ENCODE results near the gene ALKBH6. TPM values are rescaled to one million over a fixed set of nuclear protein-coding genes. Genes with fewer than 3 reads are reported as not detected.
"Not testable (repeated sequence)": the region's sequence is repeated elsewhere in the genome, so short reads cannot be mapped to it uniquely, and the experiment has no call there.

ALKBH6 gene
- total and polyA plus RNA-seq, 2 experiments from 2014 or later, result 24.1 to 31.1 TPM

DNA sequence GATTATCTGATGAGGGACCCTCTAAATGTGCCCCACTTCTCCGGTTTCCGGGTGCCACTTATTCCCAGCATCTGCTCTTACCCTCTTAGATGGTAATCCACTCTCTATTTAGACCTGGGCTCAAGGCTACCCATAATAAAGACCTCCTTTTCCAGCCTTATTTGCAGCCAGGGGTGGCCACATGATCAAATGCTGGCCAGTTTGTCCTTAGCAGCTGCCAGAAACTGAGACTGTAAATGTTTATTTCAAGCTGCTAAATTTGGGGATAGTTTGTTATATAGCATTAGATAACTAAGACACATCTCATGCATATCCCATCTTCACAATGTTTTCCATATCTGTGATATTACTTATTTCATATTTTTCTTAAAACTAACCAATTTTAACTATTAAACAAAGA lies 29.9 kb upstream of the ALKBH6 start:
- WGBS (ENCODE audit: low lambda C conversion rate, missing lambda C conversion rate), result 91% methylated on average over 2 of the region's 2 CpGs
- H2AFZ ChIP-seq, result no peak overlapping the region

DNA sequence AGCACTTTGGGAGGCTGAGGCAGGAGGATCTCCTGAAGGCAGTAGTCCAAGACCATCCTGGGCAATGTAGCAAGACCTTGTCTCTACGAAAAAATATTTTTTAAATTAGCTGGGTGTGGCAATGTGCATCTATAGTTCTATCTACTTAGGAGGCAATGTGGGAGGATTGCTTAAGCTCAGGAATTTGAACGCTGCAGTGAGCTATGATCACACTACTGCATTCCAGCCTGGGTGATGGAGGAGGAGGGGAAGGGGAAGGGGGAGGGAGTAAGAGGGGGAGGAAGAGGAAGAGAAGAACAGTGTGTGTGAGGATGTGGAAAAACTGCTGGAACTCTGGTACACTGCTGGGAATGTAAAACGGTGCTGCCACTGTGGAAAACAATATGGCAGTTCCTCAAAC lies 27.8 kb upstream of the ALKBH6 start:
- 12% methylated on average over 3 of the region's 3 CpGs for WGBS (ENCODE audit: low lambda C conversion rate, missing lambda C conversion rate)
- H3K79me2 ChIP-seq, result no peaks in the 10 kb centered on the region
- H3K4me1 ChIP-seq (ENCODE audit: insufficient read depth), result peaks cover 14% of the 10 kb centered on the region
- peak overlapping the region; percentile 5 for H3K4me2 ChIP-seq
- H3K36me3 ChIP-seq (replicated peaks; ENCODE audit: insufficient read depth, low read depth), result no peaks in the 10 kb centered on the region
- DNase-seq (ENCODE audit: low spot score), result peak; percentile 66
- H3K27ac ChIP-seq, result peak overlapping the region; percentile 74
- TF ChIP-seq EZH2phosphoT487 (IDR thresholded peaks at IDR 0.05; ENCODE audit: low read depth, severe bottlenecking, unreplicated experiment) (no peak), EZH2 (IDR thresholded peaks at IDR 0.05; ENCODE audit: borderline replicate concordance) (no peak)
- TF ChIP-seq, protein P1, sequence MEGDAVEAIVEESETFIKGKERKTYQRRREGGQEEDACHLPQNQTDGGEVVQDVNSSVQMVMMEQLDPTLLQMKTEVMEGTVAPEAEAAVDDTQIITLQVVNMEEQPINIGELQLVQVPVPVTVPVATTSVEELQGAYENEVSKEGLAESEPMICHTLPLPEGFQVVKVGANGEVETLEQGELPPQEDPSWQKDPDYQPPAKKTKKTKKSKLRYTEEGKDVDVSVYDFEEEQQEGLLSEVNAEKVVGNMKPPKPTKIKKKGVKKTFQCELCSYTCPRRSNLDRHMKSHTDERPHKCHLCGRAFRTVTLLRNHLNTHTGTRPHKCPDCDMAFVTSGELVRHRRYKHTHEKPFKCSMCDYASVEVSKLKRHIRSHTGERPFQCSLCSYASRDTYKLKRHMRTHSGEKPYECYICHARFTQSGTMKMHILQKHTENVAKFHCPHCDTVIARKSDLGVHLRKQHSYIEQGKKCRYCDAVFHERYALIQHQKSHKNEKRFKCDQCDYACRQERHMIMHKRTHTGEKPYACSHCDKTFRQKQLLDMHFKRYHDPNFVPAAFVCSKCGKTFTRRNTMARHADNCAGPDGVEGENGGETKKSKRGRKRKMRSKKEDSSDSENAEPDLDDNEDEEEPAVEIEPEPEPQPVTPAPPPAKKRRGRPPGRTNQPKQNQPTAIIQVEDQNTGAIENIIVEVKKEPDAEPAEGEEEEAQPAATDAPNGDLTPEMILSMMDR (IDR thresholded peaks at IDR 0.05; ENCODE audit: poor library complexity), result no peak
- H3K9me3 ChIP-seq (ENCODE audit: low read depth), result no peaks in the 10 kb centered on the region
- H3K4me3 ChIP-seq, result no peak overlapping the region
- no peaks in the 10 kb centered on the region for H4K20me1 ChIP-seq (ENCODE audit: insufficient read depth, poor library complexity, severe bottlenecking)
- no peaks in the 10 kb centered on the region for H3K9me2 ChIP-seq (replicated peaks; ENCODE audit: insufficient read depth)
- H3K27me3 ChIP-seq, result no peaks in the 10 kb centered on the region
- no peak overlapping the region for H2AFZ ChIP-seq

More for the DNA sequence above, 29.9 kb upstream of the ALKBH6 start:
- Histone ChIP-seq H3K27ac (peak overlapping the region; percentile 73), H3K4me1 (ENCODE audit: insufficient read depth) (peaks cover 14% of the 10 kb centered on the region), H3K9me3 (ENCODE audit: low read depth) (no peaks in the 10 kb centered on the region), H3K4me2 (no peak overlapping the region), H3K36me3 (replicated peaks; ENCODE audit: insufficient read depth, low read depth) (no peaks in the 10 kb centered on the region), H3K79me2 (no peaks in the 10 kb centered on the region), H3K4me3 (no peak overlapping the region), H3K9me2 (replicated peaks; ENCODE audit: insufficient read depth) (no peaks in the 10 kb centered on the region), H4K20me1 (ENCODE audit: insufficient read depth, poor library complexity, severe bottlenecking) (no peaks in the 10 kb centered on the region), H3K27me3 (no peaks in the 10 kb centered on the region)
- no peak for DNase-seq (ENCODE audit: low spot score)
- TF ChIP-seq EZH2 (IDR thresholded peaks at IDR 0.05; ENCODE audit: borderline replicate concordance) (no peak), EZH2phosphoT487 (IDR thresholded peaks at IDR 0.05; ENCODE audit: low read depth, severe bottlenecking, unreplicated experiment) (no peak)
- TF ChIP-seq, protein P1 (IDR thresholded peaks at IDR 0.05; ENCODE audit: poor library complexity), result no peak

DNA sequence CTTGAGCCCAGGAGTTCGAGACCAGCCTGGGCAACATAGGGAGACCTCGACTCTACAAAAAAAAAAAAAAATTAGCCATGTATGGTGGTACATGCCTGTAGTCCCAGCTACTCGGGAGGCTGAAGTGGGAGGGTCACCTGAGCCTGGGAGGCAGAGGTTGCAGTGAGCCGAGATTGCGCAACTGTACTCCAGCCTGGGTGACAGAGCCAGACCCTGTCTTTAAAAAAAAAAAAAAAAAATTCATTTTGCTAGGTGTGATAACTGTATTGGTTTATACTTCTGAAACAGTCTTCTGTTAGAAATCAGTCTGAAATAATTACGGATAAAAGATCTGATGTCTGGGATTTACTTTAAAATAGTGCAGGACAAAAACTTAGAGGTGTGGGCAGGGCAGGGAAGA lies 27.1 kb upstream of the ALKBH6 start:
- not testable (repeated sequence) for H3K9me3 ChIP-seq (ENCODE audit: low read depth); H3K4me2 ChIP-seq; H2AFZ ChIP-seq; H3K79me2 ChIP-seq; H3K36me3 ChIP-seq (replicated peaks; ENCODE audit: insufficient read depth, low read depth); H3K9me2 ChIP-seq (replicated peaks; ENCODE audit: insufficient read depth); H4K20me1 ChIP-seq (ENCODE audit: insufficient read depth, poor library complexity, severe bottlenecking); DNase-seq (ENCODE audit: low spot score); H3K4me3 ChIP-seq; H3K27me3 ChIP-seq
- Histone ChIP-seq H3K27ac (peak overlapping the region; percentile 65), H3K4me1 (ENCODE audit: insufficient read depth) (peaks cover 14% of the 10 kb centered on the region)
- 76% methylated on average over 6 of the region's 6 CpGs for WGBS (ENCODE audit: low lambda C conversion rate, missing lambda C conversion rate)

DNA sequence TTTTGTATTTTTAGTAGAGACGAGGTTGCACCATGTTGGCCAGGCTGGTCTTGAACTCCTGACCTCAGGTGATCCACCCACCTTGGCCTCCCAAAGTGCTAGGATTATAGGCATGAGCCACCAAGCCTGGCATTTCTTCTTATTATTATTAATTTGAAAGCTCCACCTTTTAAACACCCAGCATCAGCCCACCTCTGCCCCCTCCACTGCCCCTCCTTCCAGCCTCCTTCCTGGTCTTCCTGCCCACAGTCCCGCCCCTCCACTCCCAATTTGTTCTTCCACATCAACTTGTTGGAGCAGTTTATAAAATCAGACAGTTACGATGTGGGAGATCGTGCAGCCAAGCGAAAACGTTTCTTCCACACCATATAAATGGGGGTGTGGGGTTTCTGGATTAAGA lies 26.5 kb upstream of the ALKBH6 start:
- no peaks in the 10 kb centered on the region for H3K9me2 ChIP-seq (replicated peaks; ENCODE audit: insufficient read depth)
- TF ChIP-seq EZH2phosphoT487 (IDR thresholded peaks at IDR 0.05; ENCODE audit: low read depth, severe bottlenecking, unreplicated experiment), result peak; percentile 27
- TF ChIP-seq, protein P1 (IDR thresholded peaks at IDR 0.05; ENCODE audit: poor library complexity), result no peak
- H3K27ac ChIP-seq, result no peak overlapping the region
- H3K4me2 ChIP-seq, result no peak overlapping the region
- H2AFZ ChIP-seq, result no peak overlapping the region
- DNase-seq (ENCODE audit: low spot score), result no peak
- peaks cover 14% of the 10 kb centered on the region for H3K4me1 ChIP-seq (ENCODE audit: insufficient read depth)
- no peaks in the 10 kb centered on the region for H3K79me2 ChIP-seq
- no peak overlapping the region for H3K4me3 ChIP-seq
- H3K9me3 ChIP-seq (ENCODE audit: low read depth), result no peaks in the 10 kb centered on the region
- H3K36me3 ChIP-seq (replicated peaks; ENCODE audit: insufficient read depth, low read depth), result no peaks in the 10 kb centered on the region
- H3K27me3 ChIP-seq, result no peaks in the 10 kb centered on the region
- H4K20me1 ChIP-seq (ENCODE audit: insufficient read depth, poor library complexity, severe bottlenecking), result no peaks in the 10 kb centered on the region
- WGBS (ENCODE audit: low lambda C conversion rate, missing lambda C conversion rate), result 66% methylated on average over 6 of the region's 6 CpGs
